ENCODE measurements around the gene CDH23. TPM values are rescaled to one million over a fixed set of nuclear protein-coding genes. Genes with fewer than 3 reads are reported as not detected.

Gene CDH23
- total RNA-seq, 1 experiment from 2014 or later, result 0.07 TPM

DNA sequence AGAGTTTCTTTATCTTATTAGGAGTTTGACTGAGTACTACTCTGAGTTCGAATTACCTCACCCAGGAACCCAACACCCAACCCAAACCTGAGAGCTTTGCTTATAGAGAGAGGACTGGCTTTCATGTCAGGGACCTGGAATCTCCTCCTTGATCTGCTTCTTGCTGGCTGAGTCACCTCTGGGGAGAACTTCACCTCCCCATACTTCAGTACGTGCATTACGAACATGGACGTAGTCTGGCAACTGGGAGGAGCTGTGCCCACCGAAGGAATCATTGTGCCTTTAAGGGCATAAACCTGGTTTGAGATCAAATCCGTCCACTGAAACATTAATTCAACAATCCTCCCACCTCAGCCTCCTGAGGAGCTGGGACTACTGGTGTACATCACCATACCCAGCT, 466.5 kb downstream of the CDH23 start:
- intact Hi-C loops (cut with micrococcal nuclease; ENCODE audit: unreplicated experiment), result no loop called here
- peaks cover 44% of the 10 kb centered on the region for H3K4me1 Mint-ChIP-seq (ENCODE audit: low read depth, unreplicated experiment)
- no peak for TF ChIP-seq CTCF (IDR thresholded peaks at IDR 0.05; ENCODE audit: unreplicated experiment)
- BruUV-seq (replicated peaks), result no TSS peak
- no peaks in the 10 kb centered on the region for H3K27me3 Mint-ChIP-seq (ENCODE audit: unreplicated experiment)
- peaks cover 5% of the 10 kb centered on the region for H3K36me3 Mint-ChIP-seq (ENCODE audit: insufficient read depth, unreplicated experiment)
- H3K27ac Mint-ChIP-seq (ENCODE audit: unreplicated experiment), result no peak overlapping the region
- no peak for DNase-seq
- H3K9me3 Mint-ChIP-seq (ENCODE audit: low read depth, unreplicated experiment), result no peaks in the 10 kb centered on the region
- H3K4me3 Mint-ChIP-seq (ENCODE audit: low read depth, unreplicated experiment), result no peak overlapping the region
- CTCF ChIA-PET, result interaction anchor here (1.2 kb wide), 1 partner anchor 8 kb away, joined by 3 read pairs; no protein-coding TSS in a partner anchor

DNA sequence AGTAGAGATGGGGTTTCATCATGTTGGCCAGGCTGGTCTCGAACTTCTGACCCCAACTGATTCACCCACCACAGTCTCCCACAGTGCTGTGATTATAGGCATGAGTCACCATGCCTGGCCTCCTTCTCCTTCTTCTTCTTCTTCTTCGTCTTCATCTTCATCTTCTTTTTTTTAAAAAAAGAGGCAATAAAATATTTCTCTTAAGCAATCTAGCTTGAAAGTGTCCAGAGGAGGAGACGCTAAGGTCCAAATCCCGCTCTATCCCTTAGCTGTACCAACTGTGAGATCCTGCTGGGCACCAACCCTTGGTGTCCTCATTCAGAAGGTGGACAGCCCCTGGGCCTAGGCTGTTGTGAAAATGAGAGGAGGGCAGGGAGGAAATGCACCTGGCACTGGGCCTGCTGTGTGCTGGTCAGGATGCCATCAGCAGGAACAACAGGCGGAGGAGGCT, 468.2 kb downstream of the CDH23 start:
- no peak for TF ChIP-seq CTCF (IDR thresholded peaks at IDR 0.05; ENCODE audit: unreplicated experiment)
- Mint-ChIP-seq H3K36me3 (ENCODE audit: insufficient read depth, unreplicated experiment) (peaks cover 9% of the 10 kb centered on the region), H3K9me3 (ENCODE audit: low read depth, unreplicated experiment) (no peaks in the 10 kb centered on the region), H3K27ac (ENCODE audit: unreplicated experiment) (peak overlapping the region; percentile 8), H3K27me3 (ENCODE audit: unreplicated experiment) (no peaks in the 10 kb centered on the region), H3K4me1 (ENCODE audit: low read depth, unreplicated experiment) (peaks cover 37% of the 10 kb centered on the region), H3K4me3 (ENCODE audit: low read depth, unreplicated experiment) (no peak overlapping the region)
- BruUV-seq (replicated peaks), result no TSS peak
- intact Hi-C loops (cut with micrococcal nuclease; ENCODE audit: unreplicated experiment), result no loop called here
- CTCF ChIA-PET, result no interaction called here
- DNase-seq, result peak; percentile 32

Small RNAs within 50 kb of the gene (microRNA-seq; reads per million reads assigned to microRNA genes)
- gene MIR7152, result not detected

Other genes starting within 250 kb of the CDH23 start
- gene UNC5B, start 184.3 kb upstream of the CDH23 start, total RNA-seq (2022), result 0.07 and 0.39 TPM in 2 replicates
- 5.9 and 7.7 TPM in 2 replicates for gene SLC29A3, start 77.7 kb upstream of the CDH23 start, total RNA-seq (2022)